GM10266 (cell line): ENCODE measurements around the gene BDNF.

Source experiments
- DNase-seq: peaks from one replicate; pipeline ENCODE4 v3.0.0; 2012; ENCODE audit errors: extremely low spot score
- CTCF ChIP-seq: IDR thresholded peaks from 2 replicates; pipeline ENCODE4 v1.5.1; 2012; ENCODE audit warnings: mild to moderate bottlenecking, low read depth; ENCODE audit not compliant: control insufficient read depth, insufficient read depth; ENCODE audit errors: missing control alignments

BDNF gene

DNA sequence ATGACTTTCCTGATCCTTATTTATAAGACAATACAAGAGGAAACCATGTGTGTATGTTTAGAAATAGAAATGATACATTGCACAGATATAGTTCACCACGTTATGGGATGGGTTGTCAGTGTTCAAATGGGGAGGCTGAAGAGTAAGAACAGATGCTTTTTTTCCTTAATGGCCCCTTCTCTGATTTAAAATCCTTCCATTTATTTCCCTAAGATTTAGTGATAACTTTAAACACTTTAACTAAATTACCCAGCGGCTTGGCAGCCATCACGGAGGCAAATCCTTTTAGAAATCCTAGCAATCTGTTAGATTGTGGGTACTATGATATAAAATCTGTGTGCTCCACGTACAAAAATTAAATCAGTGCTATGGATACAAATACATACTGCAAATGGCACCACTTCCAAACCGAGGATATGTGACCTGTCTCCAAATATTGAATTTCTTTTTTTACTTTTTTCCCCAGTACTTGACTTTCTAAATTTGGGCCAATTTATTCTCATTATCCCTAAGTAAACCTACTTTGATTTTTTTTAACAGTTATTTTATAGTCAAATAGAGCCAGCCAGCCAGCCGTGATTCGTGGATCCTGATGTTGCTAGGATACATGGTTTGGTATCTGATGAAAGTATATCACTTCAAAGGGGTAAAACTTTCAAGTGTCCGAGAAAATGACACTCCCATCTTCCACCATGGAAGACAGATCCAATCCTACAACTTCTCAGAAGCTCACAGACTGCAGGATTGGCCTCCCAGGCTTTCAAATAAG, 46.1 kb downstream of the BDNF start:
- DNase-seq, result no peak
- TF ChIP-seq CTCF, result no peak

- no peak for TF ChIP-seq CTCF
- no peak for DNase-seq
Measured at GRCh38 chr11:27651711-27652110, 48.5 kb downstream of the BDNF start.

GRCh38 chr11:27650988-27651387, 49.3 kb downstream of the BDNF start:
- no peak for DNase-seq
- no peak for TF ChIP-seq CTCF

DNA sequence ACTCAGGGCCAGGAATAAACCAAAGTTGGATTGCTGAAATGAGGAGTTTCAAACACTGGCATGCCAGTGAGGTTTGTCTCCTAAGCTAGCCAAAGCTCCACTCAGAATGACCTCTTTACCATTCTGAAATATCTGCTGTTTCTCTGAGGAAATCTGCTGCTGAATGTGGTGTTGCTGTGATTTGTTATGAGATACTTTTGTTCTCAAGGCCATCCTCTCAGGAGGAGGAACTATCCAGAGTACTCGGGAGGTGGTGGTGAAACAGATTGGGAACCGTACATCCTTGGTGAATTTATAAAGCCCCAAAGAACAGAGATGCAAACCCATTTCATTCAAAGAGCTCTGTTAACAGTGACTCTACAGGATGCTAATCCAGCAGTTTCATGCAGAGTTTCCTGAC, 50.5 kb downstream of the BDNF start:
- no peak for TF ChIP-seq CTCF
- DNase-seq, result no peak

DNA sequence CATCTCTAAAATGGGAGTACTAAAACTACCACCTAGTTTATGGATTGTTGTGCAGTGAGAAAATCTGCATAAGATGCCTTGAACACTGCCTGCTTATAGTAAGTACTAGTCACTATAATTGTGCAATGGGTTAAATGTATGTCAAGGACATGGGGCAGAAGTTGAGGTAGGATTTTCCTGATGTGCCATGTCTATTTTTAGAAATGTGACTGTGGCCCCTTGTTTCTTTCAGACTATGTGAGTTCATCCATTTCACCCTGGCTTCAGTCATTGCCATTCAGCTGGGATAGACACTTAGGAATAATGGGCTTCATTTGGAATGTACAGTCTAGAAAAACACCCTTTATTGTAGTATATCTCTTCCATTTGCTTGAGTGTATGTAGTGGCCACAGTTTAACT, 51.4 kb downstream of the BDNF start:
- no peak for TF ChIP-seq CTCF
- DNase-seq, result no peak

DNA sequence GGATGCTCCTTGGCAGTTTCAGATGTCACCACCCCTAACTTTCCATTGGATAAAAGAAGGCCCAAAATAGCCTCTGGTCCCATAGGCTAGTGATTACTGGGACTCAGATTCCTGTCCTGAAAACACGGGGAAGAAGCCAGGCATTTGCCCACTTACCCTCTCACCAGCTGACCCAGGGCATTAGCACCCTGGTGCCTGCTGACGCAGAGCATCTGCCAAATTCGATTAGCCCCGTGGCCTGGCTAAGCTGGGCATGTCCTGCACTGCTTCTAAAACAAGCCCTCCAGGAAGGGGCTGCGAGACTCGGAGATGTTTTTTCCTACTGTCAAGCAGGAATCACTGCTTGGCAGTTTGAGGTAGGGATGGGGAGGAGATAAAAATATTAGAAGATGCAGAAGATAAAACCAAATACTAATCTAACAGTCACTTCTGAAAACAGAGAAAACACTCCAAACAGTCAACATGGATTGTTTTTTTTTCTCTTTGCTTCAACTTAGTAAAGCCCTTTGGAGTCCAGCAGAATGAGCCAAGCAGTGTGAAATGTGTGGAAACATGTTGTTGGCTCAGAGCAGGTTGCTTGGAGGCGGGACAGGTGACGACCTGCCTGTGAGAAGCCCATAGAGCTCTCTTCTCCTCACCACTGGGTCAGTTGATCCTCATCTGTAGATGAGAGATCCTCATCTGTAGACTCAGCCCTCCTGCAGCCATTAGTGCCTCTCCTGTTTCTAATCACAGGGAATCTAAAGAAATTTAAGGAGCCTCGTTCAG, 54.0 kb downstream of the BDNF start:
- no peak for TF ChIP-seq CTCF
- DNase-seq, result no peak

DNA sequence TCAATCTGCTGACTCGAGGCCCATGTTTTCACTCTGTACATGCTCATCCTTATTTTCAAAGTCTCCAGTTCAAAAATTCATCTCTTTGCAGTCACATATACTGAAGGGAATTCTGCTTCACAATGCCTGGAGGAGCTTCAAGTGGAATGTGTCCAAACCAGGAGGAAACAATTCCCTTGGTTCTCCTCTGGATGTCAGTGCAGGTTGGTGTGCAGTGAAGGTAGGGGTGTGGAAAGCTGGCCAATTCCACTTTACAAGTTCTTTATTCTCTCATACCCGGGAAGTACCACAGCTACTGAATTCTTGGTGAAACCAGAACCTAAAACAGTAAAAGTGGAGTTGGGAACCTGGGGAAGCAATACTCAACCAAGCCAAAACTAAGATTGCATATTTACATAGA, 57.3 kb downstream of the BDNF start:
- no peak for TF ChIP-seq CTCF

More for the DNA sequence above, 57.3 kb downstream of the BDNF start:
- DNase-seq, result no peak
